IMR-90 (cell line): ENCODE data around the gene CMSS1. TPM values are rescaled to one million over a fixed set of nuclear protein-coding genes. Genes with fewer than 3 reads are reported as not detected.

Experiments
- ATAC-seq: fragments of 200-7000 bp; cut with Tn5 transposase; 2 replicates; pipeline ENCODE4 v1.9.1; 2020; ENCODE audit warnings: low read depth, mild to moderate bottlenecking, moderate library complexity
- BruUV-seq: library from RNA; stranded (reverse); fragments of 400-500 nt; replicated peaks from 2 replicates; lab custom pipeline; 2021; lab: Mats Ljungman, UMichigan
- CTCF ChIA-PET: fragments of 300-600 bp; formaldehyde crosslinking; extraction: SDS; loops from one replicate; lab custom pipeline; 2021; ENCODE audit warnings: antibody characterized with exemption; lab: Yijun Ruan, JAX
- POLR2A ChIA-PET: fragments of 300-600 bp; sonication (Branson Sonifier 250); formaldehyde crosslinking; loops from one replicate; lab custom pipeline; 2022; ENCODE audit warnings: antibody characterized with exemption; ENCODE audit not compliant: unreplicated experiment; lab: Charles Lee
- DNase-seq: peaks from one replicate; pipeline ENCODE4 v3.0.0; 2013
- H2AFZ ChIP-seq: replicated peaks from 2 replicates; pipeline ENCODE3; 2013; ENCODE audit warnings: low read length, mild to moderate bottlenecking; ENCODE audit not compliant: poor library complexity
- H2AK5ac ChIP-seq: 2 replicates; pipeline ENCODE4 v1.6.1; 2013; ENCODE audit warnings: low read depth, low read length, inconsistent platforms
- H2AK9ac ChIP-seq: replicated peaks from 2 replicates; pipeline ENCODE3; 2013; ENCODE audit warnings: mild to moderate bottlenecking, low read depth, low read length, moderate library complexity; ENCODE audit not compliant: poor library complexity
- H2BK120ac ChIP-seq: 2 replicates; pipeline ENCODE4 v1.6.1; 2013; ENCODE audit warnings: low read depth, low read length, inconsistent platforms
- H2BK15ac ChIP-seq: 3 replicates; pipeline ENCODE4 v1.6.1; 2013; ENCODE audit warnings: low read depth, low read length, inconsistent platforms
- H2BK20ac ChIP-seq: 2 replicates; pipeline ENCODE4 v1.6.1; 2013; ENCODE audit warnings: low read depth, mild to moderate bottlenecking, inconsistent platforms, low read length, moderate library complexity
- H2BK5ac ChIP-seq: 2 replicates; pipeline ENCODE4 v1.6.1; 2013; ENCODE audit warnings: mild to moderate bottlenecking, low read depth, low read length, inconsistent platforms; ENCODE audit not compliant: poor library complexity, severe bottlenecking
- H3K14ac ChIP-seq: replicated peaks from 2 replicates; pipeline ENCODE4 v1.6.1; 2013; ENCODE audit warnings: low read depth, low read length, inconsistent platforms
- H3K18ac ChIP-seq: 2 replicates; pipeline ENCODE4 v1.6.1; 2013; ENCODE audit warnings: low read depth, low read length, control low read depth
- H3K23ac ChIP-seq: 2 replicates; pipeline ENCODE4 v1.6.1; 2013; ENCODE audit warnings: low read depth, low read length, inconsistent platforms
- H3K27ac ChIP-seq: 2 replicates; pipeline ENCODE4 v1.5.1; 2013; ENCODE audit warnings: mild to moderate bottlenecking, control low read depth, low read length; ENCODE audit not compliant: insufficient read depth
- H3K27me3 ChIP-seq: 2 replicates; pipeline ENCODE4 v1.6.1; 2013; ENCODE audit warnings: low read length; ENCODE audit not compliant: control insufficient read depth, insufficient read depth
- H3K36me3 ChIP-seq: 2 replicates; pipeline ENCODE4 v1.6.1; 2013; ENCODE audit warnings: low read length, mixed read lengths; ENCODE audit not compliant: control insufficient read depth, insufficient read depth
- H3K4ac ChIP-seq: 2 replicates; pipeline ENCODE4 v1.6.1; 2013; ENCODE audit warnings: low read depth, low read length, inconsistent platforms
- H3K4me1 ChIP-seq: 2 replicates; pipeline ENCODE4 v1.6.1; 2013; ENCODE audit warnings: low read length, mixed read lengths; ENCODE audit not compliant: control insufficient read depth, insufficient read depth
- H3K4me2 ChIP-seq: 2 replicates; pipeline ENCODE4 v1.6.1; 2013; ENCODE audit warnings: low read depth, mild to moderate bottlenecking, control low read depth, low read length, moderate library complexity
- H3K4me3 ChIP-seq: 2 replicates; pipeline ENCODE4 v1.5.1; 2013; ENCODE audit warnings: low read depth, mild to moderate bottlenecking, control low read depth, low read length, moderate library complexity; ENCODE audit not compliant: insufficient read depth
- H3K56ac ChIP-seq: 2 replicates; pipeline ENCODE4 v1.6.1; 2013; ENCODE audit warnings: low read length, inconsistent platforms; ENCODE audit not compliant: insufficient read depth; ENCODE audit errors: extremely low read depth
- H3K79me1 ChIP-seq, 2 experiments: 2 replicates each; pipeline ENCODE4 v1.6.1; 2013; ENCODE audit warnings: low read length in 2 of 2, inconsistent platforms in 1 of 2, low read depth in 1 of 2
- H3K9ac ChIP-seq: 2 replicates; pipeline ENCODE4 v1.6.1; 2013; ENCODE audit warnings: low read depth, low read length, control low read depth
- H3K9me1 ChIP-seq: 2 replicates; pipeline ENCODE4 v1.6.1; 2013; ENCODE audit warnings: low read length, inconsistent platforms; ENCODE audit not compliant: insufficient read depth
- H3K9me3 ChIP-seq: 2 replicates; pipeline ENCODE4 v1.6.1; 2013; ENCODE audit warnings: low read length; ENCODE audit not compliant: control insufficient read depth, insufficient read depth
- H4K20me1 ChIP-seq: 2 replicates; pipeline ENCODE4 v1.6.1; 2013; ENCODE audit warnings: low read length, inconsistent platforms; ENCODE audit not compliant: insufficient read depth
- H4K5ac ChIP-seq: 2 replicates; pipeline ENCODE4 v1.6.1; 2013; ENCODE audit warnings: mild to moderate bottlenecking, low read depth, low read length, control low read depth
- H4K8ac ChIP-seq, 2 experiments: 2 replicates each; pipeline ENCODE4 v1.6.1; 2013; ENCODE audit warnings: low read depth in 2 of 2, low read length in 2 of 2, control low read depth in 1 of 2, inconsistent platforms in 1 of 2
- H4K91ac ChIP-seq: 2 replicates; pipeline ENCODE4 v1.6.1; 2013; ENCODE audit warnings: low read depth, low read length, inconsistent platforms; ENCODE audit not compliant: insufficient read depth
- CEBPB ChIP-seq: IDR thresholded peaks from 2 replicates; pipeline ENCODE4 v1.6.1; 2012; ENCODE audit warnings: low read depth, low read length, improper control_type of control experiment
- ELK1 ChIP-seq: fragments of 150-350 bp; IDR thresholded peaks from 2 replicates; pipeline ENCODE4 v1.6.1; 2016; ENCODE audit warnings: low read depth, mild to moderate bottlenecking, low read length, moderate library complexity, borderline replicate concordance
- MXI1 ChIP-seq: IDR thresholded peaks from 2 replicates; pipeline ENCODE4 v1.6.1; 2012; ENCODE audit warnings: low read depth, mild to moderate bottlenecking, low read length, moderate library complexity, borderline replicate concordance
- SMC3 ChIP-seq: fragments of 150-350 bp; IDR thresholded peaks from 2 replicates; pipeline ENCODE4 v1.6.1; 2016; ENCODE audit warnings: low read depth, mild to moderate bottlenecking, antibody characterized with exemption, low read length, moderate library complexity
- WGBS, 2 experiments: methylation state at CpG; one replicate each; pipeline versions ENCODE4 v1.1.5 to v1.1.7; 2013; ENCODE audit warnings: missing lambda C conversion rate in 2 of 2; ENCODE audit not compliant: insufficient read length in 1 of 2; ENCODE audit errors: extremely low coverage in 2 of 2; 5-methylcytosine and 5-hydroxymethylcytosine counted together
- dilution Hi-C: fragments of 300-500 bp; cut with HindIII; formaldehyde crosslinking; loops from one replicate; pipeline ENCODE4 v1.14.3; 2018; ENCODE audit warnings: low sequenced_read_pairs; ENCODE audit not compliant: unreplicated experiment
- in situ Hi-C: fragments of 300-500 bp; cut with MboI; formaldehyde crosslinking; loops from 3 replicates; pipeline ENCODE4 v1.14.3; 2019; ENCODE audit warnings: low sequenced_read_pairs, inconsistent platforms, mixed read lengths
- intact Hi-C: fragments of 100-400 bp; cut with micrococcal nuclease; formaldehyde crosslinking; loops from 2 replicates; pipeline ENCODE4 v1.10.0; 2022
- polyA plus RNA-seq, 3 experiments: library from polyadenylated mRNA; depleted of rRNA; stranded (reverse); fragments of >200 nt; gene quantifications; 2 replicates each; pipeline ENCODE4 v1.2.3, GENCODE V29; 2012; ENCODE audit warnings: low replicate concordance in 1 of 3
- total RNA-seq: library from RNA; depleted of rRNA; stranded (reverse); fragments of >200 nt; gene quantifications from 2 replicates; pipeline ENCODE4 v1.2.3, GENCODE V29; 2012

The CMSS1 gene
- total and polyA plus RNA-seq, 2 of the 4 experiments (the other 2 are of a cell fraction), result 12.5 to 13.6 TPM

- Histone ChIP-seq H3K23ac (no peak overlapping the region), H3K4me1 (peaks cover 2% of the 10 kb centered on the region), H4K91ac (no peak overlapping the region), H2AK9ac (no peak overlapping the region), H3K9ac (no peak overlapping the region), H3K9me1 (no peaks in the 10 kb centered on the region), H3K9me3 (no peaks in the 10 kb centered on the region), H3K56ac (no peak overlapping the region), H2AK5ac (no peak overlapping the region), H3K4me3 (no peak overlapping the region), H2BK20ac (no peak overlapping the region), H3K36me3 (no peaks in the 10 kb centered on the region; the same call in 1 of the 2 replicates), H4K8ac (no peak overlapping the region), H3K14ac (no peak overlapping the region), H3K27ac (no peak overlapping the region), H3K18ac (no peak overlapping the region), H2BK15ac (no peak overlapping the region), H3K4ac (no peak overlapping the region), H2AFZ (no peak overlapping the region), H3K79me1 (no peaks in the 10 kb centered on the region), H2BK5ac (no peak overlapping the region), H3K27me3 (no peaks in the 10 kb centered on the region), H4K5ac (no peak overlapping the region), H2BK120ac (no peak overlapping the region), H3K4me2 (no peak overlapping the region), H4K20me1 (no peaks in the 10 kb centered on the region)
- no peak for TF ChIP-seq CEBPB
- TF ChIP-seq ELK1, result no peak
- TF ChIP-seq SMC3, result no peak
- TF ChIP-seq MXI1, result no peak
- dilution Hi-C loops, result no loop called here
- intact Hi-C loops, result no loop called here
- CTCF ChIA-PET, result no interaction called here
- no peak for ATAC-seq
- POLR2A ChIA-PET, result no interaction called here
- DNase-seq, result no peak
- 100% methylated on average over 1 of the region's 6 CpGs; no CpG with 5 or more reads in 1 of the 2 experiments for WGBS, 2 experiments
- BruUV-seq, result no TSS peak
- in situ Hi-C loops, result no loop called here
Measured at GRCh38 chr3:100171211-100171914, 353.7 kb downstream of the CMSS1 start.
